Left ventricle myocardium superior (tissue), 1 donor: ENCODE measurements around the gene YPEL5. TPM values are rescaled to one million over a fixed set of nuclear protein-coding genes. Genes with fewer than 3 reads are reported as not detected.
A peak's percentile ranks its signal among the peaks of the same experiment; 100 is the strongest.
"Not testable (repeated sequence)": the region's sequence is repeated elsewhere in the genome, so short reads cannot be mapped to it uniquely, and the experiment has no call there.

Source experiments
- ATAC-seq: fragments of 200-7000 bp; cut with Tn5 transposase; one replicate; pipeline ENCODE4 v1.9.1; 2020; ENCODE audit warnings: mild to moderate bottlenecking, moderate library complexity
- DNase-seq: peaks from one replicate; pipeline ENCODE4 v3.0.0-alpha.2; 2020
- intact Hi-C: fragments of 100-400 bp; cut with micrococcal nuclease; formaldehyde crosslinking; loops from one replicate; pipeline ENCODE4 v1.11.0; 2022
- long read RNA-seq: library from polyadenylated mRNA; unstranded; transcript quantifications from one replicate; pipeline ENCODE4 v2.0.0, GENCODE V29; 2021
- total RNA-seq: library from RNA; stranded (reverse); fragmentation: NEBNext Ultra II Directional; extraction: Animal tissue kit (Norgen Biotek cat#: 25700); gene quantifications from one replicate; pipeline ENCODE4 v1.2.1, GENCODE V29; 2021
- donor health status: DM: no; HTN: yes; CAD: no; lungs with severe emphysema.

The YPEL5 gene
- total RNA-seq, result 76.3 TPM
- long read RNA-seq, transcript YPEL5-203 (5 exons, 2,560 nt), result minor isoform, 16 of 113 reads
- long read RNA-seq, transcript YPEL5-201 (3 exons, 2,182 nt), result major isoform, 65 of 113 reads
- long read RNA-seq, transcript YPEL5-202 (4 exons, 2,499 nt), result minor isoform, 5 of 113 reads
- long read RNA-seq, partial matches to known transcripts, result 0 of 113 reads
- long read RNA-seq, other reads (novel, unspliced or antisense), result 24 of 113 reads

GRCh38 chr2:30146337-30147195 is at the start of gene YPEL5:
Gene YPEL5 (plus strand): TSS chr2:30147007. CDS start chr2:30156652, 9,645 bp downstream.
- ATAC-seq (peak; percentile 95), DNase-seq (peak; percentile 98)
- intact Hi-C loops, result no loop called here

DNA sequence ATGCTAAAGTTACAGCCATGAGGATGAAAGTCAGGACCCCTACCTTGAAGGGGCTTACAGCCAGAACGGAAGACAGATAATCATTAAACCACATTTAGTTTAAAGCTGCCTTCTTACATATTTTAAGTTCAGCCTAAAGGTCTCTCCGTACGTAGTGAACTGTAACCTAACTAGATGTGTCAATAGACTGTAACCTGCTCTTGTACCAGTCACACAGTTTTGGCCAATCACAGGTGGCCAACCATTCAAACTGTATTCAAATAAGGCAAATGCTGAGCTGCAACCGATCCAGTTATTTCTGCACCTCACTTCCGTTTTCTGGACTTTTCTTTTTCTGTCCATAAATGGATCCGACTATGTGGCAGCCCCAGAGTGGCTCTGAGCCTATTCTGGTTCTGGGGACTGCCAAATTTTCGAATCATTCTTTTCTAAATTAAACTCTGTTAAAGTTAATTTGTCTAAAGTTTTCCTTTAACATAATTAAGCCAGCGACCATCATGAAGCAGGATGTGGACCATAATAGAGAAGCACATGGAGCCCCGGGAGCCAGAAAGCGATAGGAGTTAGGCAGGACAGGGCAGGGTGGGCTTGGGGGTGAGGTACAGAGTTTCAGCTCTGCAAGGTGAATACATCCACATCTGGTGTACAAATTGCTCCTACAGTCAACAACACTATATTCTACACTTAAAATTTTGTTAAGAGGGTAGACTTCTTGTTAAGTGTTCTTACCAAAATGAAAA is 48.4 kb upstream of the YPEL5 start:
- intact Hi-C loops, result no loop called here
- DNase-seq (no peak), ATAC-seq (no peak)

GRCh38 chr2:30099366-30099765 is 47.4 kb upstream of the YPEL5 start:
- DNase-seq, intact Hi-C loops, ATAC-seq: not testable (repeated sequence)

DNA sequence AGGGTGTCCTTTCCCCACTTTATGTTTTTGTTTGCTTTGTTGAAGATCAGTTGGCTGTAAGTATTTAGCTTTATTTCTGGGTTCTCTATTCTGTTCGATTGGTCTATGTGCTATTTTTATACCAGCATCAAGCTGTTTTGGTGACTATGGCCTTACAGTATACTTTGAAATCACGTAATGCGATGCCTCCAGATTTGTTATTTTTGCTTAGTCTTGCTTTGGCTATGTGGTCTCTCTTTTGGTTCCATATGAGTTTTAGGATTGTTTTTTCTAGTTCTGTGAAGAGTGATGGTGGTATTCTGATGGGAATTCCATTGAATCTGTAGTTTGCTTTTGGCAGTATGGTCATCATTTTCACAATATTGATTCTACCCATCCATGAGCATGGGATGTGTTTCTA is 46.1 kb upstream of the YPEL5 start:
- ATAC-seq, intact Hi-C loops: not testable (repeated sequence)

GRCh38 chr2:30104307-30104706 is 42.5 kb upstream of the YPEL5 start:
- intact Hi-C loops, result no loop called here

More for the DNA sequence above, 46.1 kb upstream of the YPEL5 start:
- DNase-seq, result not testable (repeated sequence)

DNA sequence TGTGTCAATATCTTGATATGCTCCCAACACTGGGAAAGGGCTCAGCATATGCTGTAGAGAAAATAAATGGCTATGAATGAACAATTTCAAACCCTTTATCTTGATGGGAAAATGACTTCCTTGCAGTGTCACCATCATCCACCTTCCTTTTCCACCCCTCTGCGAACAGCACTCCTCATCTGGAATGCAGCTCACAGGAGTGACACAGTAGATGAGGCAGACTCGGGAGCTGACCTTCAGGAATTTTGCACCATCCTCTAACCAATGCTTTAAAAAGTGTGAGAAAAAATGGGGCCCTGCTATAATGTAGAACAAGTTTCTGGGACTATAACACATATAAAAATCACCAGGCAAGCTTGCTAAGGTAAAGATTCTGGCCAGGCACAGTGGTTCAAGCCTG is 41.3 kb upstream of the YPEL5 start:
- DNase-seq (no peak), ATAC-seq (no peak)
- intact Hi-C loops, result no loop called here

More at GRCh38 chr2:30104307-30104706, 42.5 kb upstream of the YPEL5 start:
- no peak for DNase-seq
- no peak for ATAC-seq

DNA sequence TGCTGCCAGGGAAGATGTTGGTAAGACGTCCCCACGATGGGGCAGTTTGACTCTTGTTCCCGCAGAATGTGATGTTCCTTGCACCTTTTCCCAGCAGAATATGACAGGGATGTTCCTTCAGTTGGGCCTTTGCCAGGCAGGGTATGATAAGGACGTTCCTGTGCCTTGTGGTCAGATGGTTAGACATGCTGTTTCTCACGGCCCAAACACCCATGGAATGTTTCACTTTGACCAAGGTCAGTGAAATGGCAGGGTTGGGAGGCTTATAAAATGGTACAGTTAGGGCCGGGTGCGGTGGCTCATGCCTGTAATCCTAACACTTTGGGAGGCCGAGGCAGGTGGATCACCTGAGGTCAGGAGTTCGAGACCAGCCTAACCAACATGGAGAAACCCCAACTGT is 40.3 kb upstream of the YPEL5 start:
- DNase-seq (no peak), ATAC-seq (peak; percentile 41)
- intact Hi-C loops, result no loop called here

- ATAC-seq (no peak), DNase-seq (no peak)
- intact Hi-C loops, result no loop called here
Measured at GRCh38 chr2:30108192-30108591, 38.6 kb upstream of the YPEL5 start.

DNA sequence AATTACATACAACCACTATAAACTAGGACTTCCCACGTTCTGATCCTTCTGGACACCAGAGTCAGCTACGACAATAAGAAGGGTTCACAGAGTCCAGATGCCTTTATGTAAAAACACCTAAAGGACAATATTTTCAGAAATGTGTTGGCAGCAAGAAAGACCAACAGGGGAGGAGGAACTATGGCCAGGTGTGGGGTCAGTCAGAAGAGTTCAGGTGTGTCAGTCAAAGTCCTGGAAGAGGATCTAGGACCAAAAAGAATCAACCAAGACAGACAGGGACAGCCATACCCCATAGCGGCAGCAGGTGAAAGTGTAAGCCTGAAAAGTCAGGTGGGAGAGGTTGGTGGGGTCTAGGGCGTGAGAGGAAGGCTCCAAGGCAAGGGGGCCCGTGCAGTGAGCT is 38.0 kb upstream of the YPEL5 start:
- intact Hi-C loops, result no loop called here
- no peak for DNase-seq

GRCh38 chr2:30109856-30110255 is 37.0 kb upstream of the YPEL5 start:
- no peak for ATAC-seq
- intact Hi-C loops, result no loop called here
- DNase-seq, result no peak

More for the DNA sequence above, 38.0 kb upstream of the YPEL5 start:
- ATAC-seq, result no peak

GRCh38 chr2:30110773-30111172 is 36.0 kb upstream of the YPEL5 start:
- DNase-seq (no peak), ATAC-seq (no peak)
- intact Hi-C loops, result no loop called here

- DNase-seq, intact Hi-C loops, ATAC-seq: not testable (repeated sequence)
Measured at GRCh38 chr2:30111186-30111585, 35.6 kb upstream of the YPEL5 start.

GRCh38 chr2:30112561-30112960 is 34.2 kb upstream of the YPEL5 start:
- intact Hi-C loops, result no loop called here
- ATAC-seq (no peak), DNase-seq (no peak)

DNA sequence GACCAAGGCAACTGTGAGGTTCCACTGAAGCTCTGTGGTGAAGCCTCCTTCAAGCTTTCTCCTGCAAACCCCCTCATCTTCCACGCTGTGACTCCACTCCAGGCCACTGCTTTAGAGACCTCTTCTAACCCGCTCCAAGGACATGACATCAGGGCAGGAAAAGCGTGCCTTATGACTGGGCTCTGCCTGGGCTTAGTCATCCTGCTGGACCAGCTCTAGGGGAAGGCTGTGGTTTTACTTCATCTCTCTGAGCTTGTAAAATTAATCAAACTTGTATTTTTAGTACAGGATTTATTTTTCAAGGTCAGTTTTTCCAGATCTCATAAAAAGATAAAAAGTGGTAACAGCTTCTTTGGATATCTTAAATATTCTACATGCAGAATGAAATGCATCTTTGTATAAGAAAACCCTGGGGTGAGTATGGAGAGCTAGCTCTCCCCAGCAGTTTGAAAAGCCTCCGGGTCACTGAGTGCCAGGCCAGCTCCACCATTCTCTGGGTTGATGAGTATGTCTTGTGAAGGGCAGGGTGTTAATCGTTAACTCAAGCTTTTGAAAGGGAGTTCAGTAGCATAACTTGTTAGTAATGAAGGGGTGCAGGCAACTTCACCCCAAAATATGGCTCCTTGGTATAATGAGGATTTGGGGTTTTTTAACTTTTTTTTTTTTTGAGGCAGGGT is 33.1 kb upstream of the YPEL5 start:
- DNase-seq (no peak), ATAC-seq (no peak)
- intact Hi-C loops, result no loop called here

GRCh38 chr2:30115141-30115980 is 31.4 kb upstream of the YPEL5 start:
- ATAC-seq (peak; percentile 92), DNase-seq (peak; percentile 80)
- intact Hi-C loops, result no loop called here

- DNase-seq, result no peak
- no peak for ATAC-seq
- intact Hi-C loops, result no loop called here
Measured at GRCh38 chr2:30115981-30116285, 30.9 kb upstream of the YPEL5 start.

GRCh38 chr2:30122362-30122761 is 24.4 kb upstream of the YPEL5 start:
- DNase-seq (no peak), ATAC-seq (no peak)
- intact Hi-C loops, result no loop called here

GRCh38 chr2:30127016-30127893 is 19.6 kb upstream of the YPEL5 start:
- ATAC-seq, result no peak
- no peak for DNase-seq
- intact Hi-C loops, result no loop called here
